GM12874 (cell line): ENCODE data around the gene USP6NL.

Source experiments
- TF ChIP-seq, protein P1 (sequence below): IDR thresholded peaks from 2 replicates; pipeline ENCODE4 v1.5.1; 2011; ENCODE audit warnings: low read depth, mild to moderate bottlenecking, control low read depth, low read length, moderate library complexity; ENCODE audit not compliant: insufficient read depth

The USP6NL gene

DNA sequence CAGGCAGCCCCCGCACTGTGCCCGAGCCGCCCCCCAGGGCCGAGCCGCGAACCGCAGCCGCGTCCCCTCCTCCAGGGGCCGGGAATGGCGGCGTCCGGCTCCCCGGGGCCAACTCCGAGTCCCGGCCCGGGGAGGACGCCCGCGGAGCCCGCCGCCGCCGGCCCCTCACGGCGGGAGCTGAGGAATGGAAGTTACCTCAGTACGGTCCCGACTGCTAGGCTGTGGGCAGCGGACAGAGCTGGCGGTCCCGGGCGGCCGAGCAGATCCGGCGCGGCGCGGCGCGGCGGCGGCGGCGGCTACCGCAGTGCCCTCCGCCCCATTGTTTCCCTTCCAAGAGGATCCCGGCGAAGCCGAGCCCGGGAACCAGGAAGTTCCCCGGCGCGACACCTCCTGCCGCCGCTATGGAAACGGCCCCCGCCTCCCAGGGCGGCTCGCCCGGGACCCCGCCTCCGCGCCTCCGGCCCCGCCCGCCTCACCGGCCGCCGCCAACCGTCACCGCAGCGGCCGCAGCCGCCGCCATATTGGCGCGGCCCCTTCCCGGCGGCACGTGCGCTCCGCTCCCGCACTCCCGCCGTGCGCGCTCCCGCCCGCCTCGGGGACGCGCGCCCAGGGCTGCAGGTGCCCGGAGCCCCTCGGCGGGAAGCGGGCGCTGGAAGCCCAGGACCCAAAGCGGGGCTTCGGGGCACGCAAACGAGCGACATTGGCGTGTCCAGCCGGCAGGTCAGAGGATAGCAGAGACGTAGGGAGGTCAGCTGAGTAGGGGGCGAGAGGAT, at the start of gene USP6NL:
USP6NL (minus strand) TSS at position 403 of the 773 bp plus-strand sequence. CDS start 14,016 bp downstream, outside the sequence.
- TF ChIP-seq, protein P1, sequence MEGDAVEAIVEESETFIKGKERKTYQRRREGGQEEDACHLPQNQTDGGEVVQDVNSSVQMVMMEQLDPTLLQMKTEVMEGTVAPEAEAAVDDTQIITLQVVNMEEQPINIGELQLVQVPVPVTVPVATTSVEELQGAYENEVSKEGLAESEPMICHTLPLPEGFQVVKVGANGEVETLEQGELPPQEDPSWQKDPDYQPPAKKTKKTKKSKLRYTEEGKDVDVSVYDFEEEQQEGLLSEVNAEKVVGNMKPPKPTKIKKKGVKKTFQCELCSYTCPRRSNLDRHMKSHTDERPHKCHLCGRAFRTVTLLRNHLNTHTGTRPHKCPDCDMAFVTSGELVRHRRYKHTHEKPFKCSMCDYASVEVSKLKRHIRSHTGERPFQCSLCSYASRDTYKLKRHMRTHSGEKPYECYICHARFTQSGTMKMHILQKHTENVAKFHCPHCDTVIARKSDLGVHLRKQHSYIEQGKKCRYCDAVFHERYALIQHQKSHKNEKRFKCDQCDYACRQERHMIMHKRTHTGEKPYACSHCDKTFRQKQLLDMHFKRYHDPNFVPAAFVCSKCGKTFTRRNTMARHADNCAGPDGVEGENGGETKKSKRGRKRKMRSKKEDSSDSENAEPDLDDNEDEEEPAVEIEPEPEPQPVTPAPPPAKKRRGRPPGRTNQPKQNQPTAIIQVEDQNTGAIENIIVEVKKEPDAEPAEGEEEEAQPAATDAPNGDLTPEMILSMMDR: no peak

DNA sequence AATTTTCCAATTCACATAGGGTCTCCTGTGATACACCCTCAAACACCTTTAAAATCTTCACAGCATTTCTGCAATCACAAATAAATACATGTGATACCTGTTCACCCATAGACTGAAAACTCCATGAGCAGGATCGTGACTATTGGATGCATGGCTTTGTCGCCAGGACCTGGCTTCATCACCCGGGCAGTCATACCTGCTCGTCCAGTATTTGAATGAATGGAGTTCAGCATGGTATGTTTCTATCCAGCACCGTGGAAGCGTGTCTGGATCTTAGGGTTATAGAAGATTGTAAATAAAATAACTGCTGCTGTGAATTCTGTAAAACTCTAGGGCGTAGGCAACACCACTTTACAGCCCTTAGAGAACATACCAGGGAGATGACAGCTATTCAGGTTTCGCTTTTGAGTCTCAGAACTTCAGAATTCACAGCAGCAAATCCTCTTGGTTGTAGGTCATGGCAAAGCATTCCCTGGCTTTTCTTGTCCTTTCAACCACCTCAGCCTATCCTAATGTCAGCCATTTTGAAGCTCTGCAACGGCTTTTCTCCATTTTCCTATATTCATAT, 47.4 kb upstream of the USP6NL start:
- TF ChIP-seq, protein P1: no peak

DNA sequence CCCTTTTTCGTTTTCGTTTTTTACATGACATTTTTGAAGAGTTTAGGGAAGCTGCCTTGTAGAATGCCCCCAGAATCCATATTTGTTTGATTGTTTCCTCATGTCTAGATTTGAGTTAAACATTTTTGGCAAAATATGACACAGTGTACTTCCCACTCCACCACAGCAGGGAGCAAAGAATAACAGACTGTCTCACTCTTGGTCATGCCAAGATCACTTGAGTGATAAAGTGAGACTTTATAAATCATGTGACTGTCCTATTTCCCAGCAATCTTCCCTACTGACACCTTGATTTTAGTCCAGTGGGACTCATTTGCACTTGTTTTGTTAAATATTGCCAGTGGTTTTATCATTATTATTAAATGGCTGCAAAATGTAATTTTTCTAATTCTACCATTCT, 44.4 kb upstream of the USP6NL start:
- TF ChIP-seq, protein P1: no peak

DNA sequence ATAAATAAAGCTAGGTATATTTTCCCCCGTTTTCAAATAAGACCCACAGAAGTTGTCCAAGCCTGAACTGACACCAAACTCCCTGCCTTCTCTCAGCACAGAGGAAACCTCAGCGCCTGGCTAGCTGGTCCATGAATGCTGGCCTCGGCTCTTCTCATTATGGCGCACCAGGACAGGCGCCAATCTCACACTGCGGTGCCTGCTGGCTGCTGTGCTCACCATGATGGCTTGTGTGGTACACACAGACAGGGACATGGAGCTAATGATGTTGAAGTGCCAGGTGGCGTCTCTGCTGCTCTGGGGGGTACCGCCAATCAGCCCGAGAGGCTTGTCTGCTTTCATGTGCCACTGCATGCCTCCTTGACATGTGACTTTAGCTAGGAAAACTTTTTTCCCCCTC, 43.2 kb upstream of the USP6NL start:
- TF ChIP-seq, protein P1: no peak

DNA sequence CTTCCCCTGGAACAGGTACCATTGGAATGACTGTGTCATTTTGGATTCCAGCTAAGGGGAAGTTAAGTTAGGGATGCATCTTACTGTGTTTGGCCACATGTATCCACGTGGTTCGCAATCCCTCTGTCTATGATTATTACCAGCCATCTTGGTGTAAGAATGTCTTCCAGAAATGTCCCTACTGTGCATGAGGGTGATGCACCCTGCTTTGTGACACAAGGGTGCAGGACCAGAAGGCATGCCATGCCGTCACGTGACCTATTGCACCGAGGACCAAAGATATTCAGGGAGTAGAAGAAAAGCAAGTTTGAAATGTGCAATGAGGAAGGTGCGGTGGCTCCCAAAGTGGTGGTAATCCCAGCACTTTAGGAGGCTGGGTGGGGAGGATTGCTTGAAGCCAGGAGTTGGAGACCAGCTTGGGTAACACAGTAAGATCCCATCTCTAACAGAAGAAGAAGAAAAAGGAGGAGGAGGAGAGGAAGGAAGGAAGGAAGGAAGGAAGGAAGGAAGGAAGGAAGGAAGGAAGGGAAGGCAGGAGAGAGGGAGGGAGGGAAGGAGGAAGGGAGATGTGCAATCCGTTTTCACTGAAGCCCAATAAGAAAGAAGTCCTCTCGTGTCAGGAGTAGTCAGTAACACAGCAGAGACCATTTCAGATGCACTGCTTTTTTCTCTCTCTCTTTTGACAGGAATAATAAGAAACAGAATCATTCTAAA, 42.5 kb upstream of the USP6NL start:
- TF ChIP-seq, protein P1: no peak

DNA sequence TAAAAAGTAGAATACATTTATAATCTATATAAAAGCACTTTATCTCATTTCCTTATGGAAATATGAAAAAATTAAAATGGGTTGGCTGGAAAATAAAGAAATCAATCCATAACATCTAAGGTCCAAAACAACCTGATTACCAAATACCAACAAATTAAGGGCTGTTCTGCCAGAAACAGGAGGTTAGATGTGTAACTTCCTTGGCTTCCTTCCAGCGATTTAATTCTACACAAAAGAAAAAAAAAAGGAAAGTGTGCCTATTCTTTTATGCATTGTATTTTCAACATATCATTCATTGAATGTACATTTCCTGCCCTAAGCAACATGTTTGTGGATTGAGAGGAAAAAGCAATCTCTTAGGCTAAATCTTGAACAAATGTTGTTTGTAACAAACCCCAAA, 36.2 kb upstream of the USP6NL start:
- TF ChIP-seq, protein P1: no peak

DNA sequence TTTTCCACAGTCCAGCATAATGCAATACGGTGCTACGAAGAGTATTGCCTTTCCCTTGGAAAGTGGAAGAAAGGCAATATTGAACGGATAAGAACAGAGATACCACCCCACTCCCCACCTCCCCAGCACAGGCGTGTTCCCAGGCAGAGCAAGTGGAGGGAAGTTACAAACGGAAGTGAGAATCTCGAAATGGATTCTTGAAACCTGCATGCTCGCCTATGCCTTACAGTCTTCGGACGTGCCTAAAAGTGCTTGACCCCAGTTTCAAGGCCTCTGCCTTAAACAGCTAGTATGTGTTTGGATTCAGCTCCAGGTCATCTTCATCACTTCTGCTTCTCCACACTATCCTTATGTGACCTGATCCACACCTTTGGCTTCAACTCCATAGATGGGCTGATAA, 35.0 kb upstream of the USP6NL start:
- TF ChIP-seq, protein P1: no peak
